Activated CD8-positive, alpha-beta memory T cell treated with anti-CD3 and anti-CD28 coated beads, Interleukin-2, amount 10 ng/mL, durations not matched to agents 7 days and 5 days (primary cell): ENCODE measurements around the gene SLC26A1. TPM values are rescaled to one million over a fixed set of nuclear protein-coding genes. Genes with fewer than 3 reads are reported as not detected.
A peak's percentile ranks its signal among the peaks of the same experiment; 100 is the strongest.

ENCODE experiments used
- ATAC-seq: fragments of 150-1000 bp; cut with Tn5 transposase; one replicate; pipeline ENCODE4 v1.10.0; 2021; ENCODE audit warnings: moderate library complexity
- CTCF ChIA-PET: fragments of 350-600 bp; sonication (Branson Sonifier 250); formaldehyde crosslinking; loops from one replicate; lab custom pipeline; 2021; ENCODE audit warnings: antibody characterized with exemption; lab: Charles Lee
- DNase-seq: peaks from one replicate; pipeline ENCODE4 v3.0.0-alpha.2; 2020
- H3K27ac Mint-ChIP-seq: one replicate; pipeline ENCODE4 v1.8.0; 2021; ENCODE audit warnings: mild to moderate bottlenecking, mixed read lengths
- H3K27me3 Mint-ChIP-seq: one replicate; pipeline ENCODE4 v1.8.0; 2021; ENCODE audit warnings: mixed read lengths
- H3K36me3 Mint-ChIP-seq: one replicate; pipeline ENCODE4 v1.8.0; 2021; ENCODE audit warnings: mild to moderate bottlenecking, mixed read lengths
- H3K4me1 Mint-ChIP-seq: one replicate; pipeline ENCODE4 v1.8.0; 2021; ENCODE audit warnings: mixed read lengths
- H3K4me3 Mint-ChIP-seq: one replicate; pipeline ENCODE4 v1.8.0; 2021; ENCODE audit warnings: mild to moderate bottlenecking, moderate library complexity, mixed read lengths
- H3K9me3 Mint-ChIP-seq: one replicate; pipeline ENCODE4 v1.8.0; 2022; ENCODE audit warnings: low read depth, mixed read lengths
- total RNA-seq, 2 experiments: library from RNA; stranded (reverse); gene quantifications; one replicate each; pipeline ENCODE4 v1.2.3, GENCODE V29; 2021

Gene SLC26A1
- total RNA-seq, 2 experiments from 2014 or later = not detected

GRCh38 chr4:970854-971520 lies 22.2 kb downstream of the SLC26A1 start:
- CTCF ChIA-PET = interaction anchor here (2.0 kb wide), 1 partner anchor 228 kb away, joined by 4 read pairs; no protein-coding TSS in a partner anchor
- ATAC-seq (no peak), DNase-seq (no peak)
- Mint-ChIP-seq H3K9me3 (no peaks in the 10 kb centered on the region), H3K4me1 (peaks cover 14% of the 10 kb centered on the region), H3K4me3 (no peak overlapping the region), H3K27ac (peak overlapping the region; percentile 8), H3K36me3 (no peaks in the 10 kb centered on the region), H3K27me3 (no peaks in the 10 kb centered on the region)

- H3K4me3 Mint-ChIP-seq = no peak overlapping the region
- no peak for ATAC-seq
These were observed 23.0 kb downstream of the SLC26A1 start for GRCh38 chr4:970046-970745.

GRCh38 chr4:968621-969394 lies 24.4 kb downstream of the SLC26A1 start:
- no peak overlapping the region for H3K27ac Mint-ChIP-seq
- no peaks in the 10 kb centered on the region for H3K27me3 Mint-ChIP-seq
- no peak overlapping the region for H3K4me3 Mint-ChIP-seq
- CTCF ChIA-PET = interaction anchor here (1.0 kb wide), 1 partner anchor 18 kb away, joined by 3 read pairs; the partner anchor contains the start of gene IDUA
- H3K9me3 Mint-ChIP-seq = no peaks in the 10 kb centered on the region
- ATAC-seq = no peak
- H3K4me1 Mint-ChIP-seq = peaks cover 14% of the 10 kb centered on the region
- H3K36me3 Mint-ChIP-seq = no peaks in the 10 kb centered on the region
- DNase-seq = no peak

More at GRCh38 chr4:970046-970745, 23.0 kb downstream of the SLC26A1 start:
- peaks cover 14% of the 10 kb centered on the region for H3K4me1 Mint-ChIP-seq
- CTCF ChIA-PET = interaction anchor here (1.0 kb wide), 1 partner anchor 17 kb away, joined by 3 read pairs; the partner anchor contains the start of gene IDUA
- H3K36me3 Mint-ChIP-seq = no peaks in the 10 kb centered on the region
- peak overlapping the region; percentile 8 for H3K27ac Mint-ChIP-seq
- no peaks in the 10 kb centered on the region for H3K9me3 Mint-ChIP-seq
- H3K27me3 Mint-ChIP-seq = no peaks in the 10 kb centered on the region
- DNase-seq = peak; percentile 51

- H3K36me3 Mint-ChIP-seq = no peaks in the 10 kb centered on the region
- no peaks in the 10 kb centered on the region for H3K9me3 Mint-ChIP-seq
- no peak overlapping the region for H3K27ac Mint-ChIP-seq
- peaks cover 14% of the 10 kb centered on the region for H3K4me1 Mint-ChIP-seq
- DNase-seq = no peak
- no peak for ATAC-seq
- CTCF ChIA-PET = no interaction called here
- no peaks in the 10 kb centered on the region for H3K27me3 Mint-ChIP-seq
- no peak overlapping the region for H3K4me3 Mint-ChIP-seq
These were observed 25.0 kb downstream of the SLC26A1 start for GRCh38 chr4:968221-968620.

- H3K4me1 Mint-ChIP-seq = peaks cover 14% of the 10 kb centered on the region
- no peak for ATAC-seq
- no peaks in the 10 kb centered on the region for H3K36me3 Mint-ChIP-seq
- no peak overlapping the region for H3K27ac Mint-ChIP-seq
- no peaks in the 10 kb centered on the region for H3K27me3 Mint-ChIP-seq
- CTCF ChIA-PET = no interaction called here
- no peak overlapping the region for H3K4me3 Mint-ChIP-seq
- H3K9me3 Mint-ChIP-seq = no peaks in the 10 kb centered on the region
- DNase-seq = no peak
These were observed 25.8 kb downstream of the SLC26A1 start for GRCh38 chr4:967113-968104.

GRCh38 chr4:966266-967112 lies 26.7 kb downstream of the SLC26A1 start:
- ATAC-seq = no peak
- CTCF ChIA-PET = no interaction called here

GRCh38 chr4:965766-966134 lies 27.5 kb downstream of the SLC26A1 start:
- ATAC-seq (no peak), DNase-seq (no peak)
- Mint-ChIP-seq H3K27me3 (no peaks in the 10 kb centered on the region), H3K9me3 (no peaks in the 10 kb centered on the region), H3K27ac (no peak overlapping the region), H3K4me1 (peaks cover 7% of the 10 kb centered on the region), H3K36me3 (no peaks in the 10 kb centered on the region), H3K4me3 (no peak overlapping the region)
- CTCF ChIA-PET = no interaction called here

More at GRCh38 chr4:966266-967112, 26.7 kb downstream of the SLC26A1 start:
- no peaks in the 10 kb centered on the region for H3K27me3 Mint-ChIP-seq
- H3K27ac Mint-ChIP-seq = no peak overlapping the region
- no peaks in the 10 kb centered on the region for H3K9me3 Mint-ChIP-seq
- H3K4me1 Mint-ChIP-seq = peaks cover 14% of the 10 kb centered on the region
- H3K36me3 Mint-ChIP-seq = no peaks in the 10 kb centered on the region
- no peak overlapping the region for H3K4me3 Mint-ChIP-seq
- no peak for DNase-seq

GRCh38 chr4:965048-965765 lies 28.0 kb downstream of the SLC26A1 start:
- no peaks in the 10 kb centered on the region for H3K36me3 Mint-ChIP-seq
- H3K4me1 Mint-ChIP-seq = peaks cover 2% of the 10 kb centered on the region
- H3K4me3 Mint-ChIP-seq = no peak overlapping the region
- CTCF ChIA-PET = no interaction called here
- ATAC-seq (no peak), DNase-seq (no peak)
- H3K27me3 Mint-ChIP-seq = no peaks in the 10 kb centered on the region
- H3K27ac Mint-ChIP-seq = no peak overlapping the region
- no peaks in the 10 kb centered on the region for H3K9me3 Mint-ChIP-seq

GRCh38 chr4:964346-965025 lies 28.7 kb downstream of the SLC26A1 start:
- Mint-ChIP-seq H3K4me1 (no peaks in the 10 kb centered on the region), H3K27ac (no peak overlapping the region), H3K36me3 (no peaks in the 10 kb centered on the region), H3K27me3 (no peaks in the 10 kb centered on the region), H3K4me3 (no peak overlapping the region), H3K9me3 (no peaks in the 10 kb centered on the region)
- CTCF ChIA-PET = no interaction called here
- ATAC-seq = no peak
- no peak for DNase-seq

GRCh38 chr4:963276-964225 lies 29.7 kb downstream of the SLC26A1 start:
- H3K4me3 Mint-ChIP-seq = no peak overlapping the region
- no peaks in the 10 kb centered on the region for H3K4me1 Mint-ChIP-seq
- DNase-seq (no peak), ATAC-seq (no peak)
- CTCF ChIA-PET = no interaction called here
- no peaks in the 10 kb centered on the region for H3K36me3 Mint-ChIP-seq
- no peak overlapping the region for H3K27ac Mint-ChIP-seq
- H3K9me3 Mint-ChIP-seq = no peaks in the 10 kb centered on the region
- no peaks in the 10 kb centered on the region for H3K27me3 Mint-ChIP-seq
